Amygdala (tissue), 56 donors: ENCODE data around the gene ANO10.
"Not testable (repeated sequence)": the region's sequence is repeated elsewhere in the genome, so short reads cannot be mapped to it uniquely, and the experiment has no call there.

Source experiments
- DNase-seq, 56 donors: peaks; one replicate each; lab custom pipeline; 2025; lab: John Stamatoyannopoulos, UW

The ANO10 gene

DNA sequence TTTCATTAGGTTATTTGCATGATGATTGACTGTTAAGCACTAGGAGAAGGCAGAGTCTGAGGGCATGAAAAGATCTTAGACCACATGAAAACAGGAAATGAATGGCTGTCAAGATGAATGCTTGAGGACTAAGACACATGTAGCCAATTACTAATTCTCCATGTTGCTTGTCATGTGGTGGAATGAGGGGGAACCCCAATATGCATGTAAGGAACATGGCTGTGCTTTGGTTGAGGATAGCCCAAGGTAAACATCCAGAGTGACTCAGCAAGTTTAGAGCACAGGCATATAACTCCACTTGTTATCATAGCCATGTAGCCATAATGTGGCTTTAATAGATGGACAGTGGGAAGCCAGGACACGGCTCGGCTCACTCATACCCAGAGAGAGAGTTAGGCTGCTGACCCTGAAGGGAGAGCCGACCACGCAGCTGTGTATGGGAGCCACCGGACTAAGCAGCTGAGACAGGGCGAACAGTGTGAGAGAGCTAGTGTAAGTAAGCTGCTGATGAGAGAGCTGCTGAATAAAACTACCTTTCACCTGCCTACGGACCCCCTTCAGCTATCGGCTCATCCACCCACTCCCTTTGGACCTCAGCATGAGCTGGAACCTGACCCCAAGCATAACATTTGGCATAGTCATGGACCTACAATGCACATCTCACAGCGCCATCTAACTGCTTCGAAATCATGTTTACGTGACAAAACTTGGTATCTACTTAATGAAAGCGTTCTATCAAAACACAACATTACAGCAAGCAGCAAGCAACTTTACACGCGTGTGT lies 37.6 kb downstream of the ANO10 start:
- DNase-seq = no peak

- DNase-seq = no peak
Observed at GRCh38 chr3:43583481-43583880, 38.3 kb downstream of the ANO10 start.

- no peak for DNase-seq
Observed at GRCh38 chr3:43582866-43583265, 38.9 kb downstream of the ANO10 start.

DNA sequence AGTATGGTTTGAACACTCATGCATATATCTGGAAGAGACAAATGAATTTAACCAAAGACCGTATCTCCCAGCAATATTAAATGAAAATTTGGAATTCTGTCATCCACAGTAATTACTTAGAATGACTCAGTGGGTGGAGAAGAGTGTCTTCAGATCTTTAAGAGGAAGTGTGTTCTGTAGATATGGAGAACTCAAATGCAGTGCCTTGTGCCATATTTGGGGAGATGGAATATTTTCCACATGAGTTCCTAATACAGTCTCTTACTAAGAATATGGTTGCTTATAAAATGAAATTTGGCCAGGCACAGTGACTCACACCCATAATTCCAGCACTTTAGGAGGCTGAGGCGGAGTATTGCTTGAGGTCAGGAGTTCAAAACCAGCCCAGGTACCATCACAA lies 40.5 kb downstream of the ANO10 start:
- DNase-seq = no peak

GRCh38 chr3:43580181-43580580 lies 41.6 kb downstream of the ANO10 start:
- no peak for DNase-seq

DNA sequence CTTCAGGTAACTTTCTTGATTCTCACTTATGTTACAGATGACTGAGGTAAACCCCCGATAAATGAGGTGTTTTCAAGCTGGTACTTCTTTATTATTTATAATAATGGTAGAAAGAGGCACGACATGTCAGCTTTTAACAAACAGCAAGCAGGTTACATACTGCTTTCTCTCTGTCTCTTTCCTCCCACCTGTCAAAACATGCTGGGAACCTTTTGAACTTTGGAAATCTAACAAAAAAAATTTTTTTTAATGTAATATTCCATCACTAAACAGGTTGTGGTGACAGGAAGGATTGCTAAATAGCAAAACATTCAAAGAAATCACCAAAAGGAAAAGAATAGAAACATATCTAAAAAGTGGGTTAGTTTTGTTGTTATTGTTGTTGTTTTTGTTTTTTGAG lies 48.2 kb downstream of the ANO10 start:
- no peak for DNase-seq

GRCh38 chr3:43565661-43566341 lies 56.0 kb downstream of the ANO10 start:
- not testable (repeated sequence) for DNase-seq

- DNase-seq = no peak
Observed at GRCh38 chr3:43559961-43560360, 61.9 kb downstream of the ANO10 start.

- no peak for DNase-seq
Observed at GRCh38 chr3:43558171-43558570, 63.6 kb downstream of the ANO10 start.

DNA sequence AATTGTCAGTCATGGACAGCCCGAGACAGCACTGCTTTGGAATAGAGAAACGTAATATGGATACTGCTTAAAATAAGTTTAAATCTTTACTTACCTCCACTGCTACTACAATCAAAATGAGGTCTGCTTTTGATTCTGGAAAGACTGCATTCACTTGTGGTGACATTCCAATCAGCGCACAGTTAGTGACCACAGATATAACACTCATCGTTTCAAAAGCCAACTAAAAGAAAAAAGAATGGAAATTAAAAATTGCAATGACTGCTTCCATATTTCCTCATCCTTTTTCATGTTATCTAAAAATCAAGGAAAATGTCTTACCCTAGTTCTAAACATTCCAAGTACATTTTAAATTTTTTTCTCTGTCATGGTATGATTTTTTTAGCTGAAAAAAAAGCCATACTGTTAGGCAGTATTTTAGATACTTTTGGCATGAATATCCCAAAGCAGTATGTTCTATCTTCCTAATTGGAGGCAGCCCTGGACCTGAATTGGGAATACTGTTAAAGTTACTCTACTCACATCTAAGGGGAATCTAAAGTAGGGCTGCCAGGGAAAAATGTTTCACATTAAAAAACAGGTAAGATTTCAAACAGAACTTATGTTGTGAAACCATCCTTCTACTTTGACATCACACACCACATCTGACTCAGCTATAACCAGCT lies 72.1 kb downstream of the ANO10 start:
- DNase-seq = no peak

DNA sequence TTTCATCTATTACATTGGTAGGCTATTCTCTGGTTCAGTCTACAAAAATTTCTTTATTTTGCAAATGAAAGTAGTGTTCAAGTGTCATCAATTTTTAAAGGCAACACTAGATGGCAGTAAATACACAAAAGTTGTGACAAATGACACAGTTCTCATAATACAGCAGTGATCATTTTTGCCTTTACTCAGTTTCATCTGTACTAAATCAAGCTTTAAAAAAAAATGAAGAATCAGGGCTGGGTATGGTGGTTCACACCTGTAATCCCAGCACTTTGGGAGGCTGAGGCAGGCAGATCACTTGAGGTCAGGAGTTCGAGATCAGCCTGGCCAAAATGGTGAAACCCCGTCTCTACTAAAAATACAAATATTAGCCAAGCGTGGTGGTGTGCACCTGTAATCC lies 77.5 kb downstream of the ANO10 start:
- peak in 1 of 56 donors; percentile 65 for DNase-seq

DNA sequence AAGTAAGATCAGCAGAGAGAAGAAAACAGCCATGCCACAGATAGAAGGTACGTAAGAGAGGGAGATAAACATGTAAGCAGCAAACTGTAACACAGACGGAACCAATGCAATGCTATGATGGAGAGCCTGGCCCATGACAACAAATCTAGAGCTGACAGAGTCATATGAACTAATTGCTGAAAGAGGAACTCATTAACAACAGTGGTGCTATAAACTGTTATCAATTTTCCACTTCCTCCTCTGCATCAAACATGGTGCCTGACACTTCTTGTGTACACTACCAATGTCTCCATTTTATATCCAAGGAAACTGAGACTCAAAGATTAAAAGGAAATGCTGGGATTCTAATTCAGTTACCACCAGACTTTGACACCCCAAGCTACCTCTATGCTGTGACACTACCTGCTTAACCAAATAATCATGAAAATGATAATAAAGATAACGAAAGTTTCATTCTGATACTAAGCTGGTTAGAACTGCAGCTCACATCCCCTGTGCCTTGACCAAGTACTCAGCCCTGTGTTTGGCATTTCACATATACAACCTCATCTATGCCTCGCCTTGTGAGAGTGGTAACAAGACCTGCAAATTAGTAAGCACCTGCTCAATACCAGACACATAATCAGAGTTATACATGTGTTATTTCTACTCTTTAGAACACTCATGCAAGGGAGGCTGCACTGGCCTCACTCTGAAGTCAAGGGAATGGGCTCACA lies 79.3 kb downstream of the ANO10 start:
- no peak for DNase-seq

- no peak for DNase-seq
Observed at GRCh38 chr3:43540624-43541023, 81.2 kb downstream of the ANO10 start.

DNA sequence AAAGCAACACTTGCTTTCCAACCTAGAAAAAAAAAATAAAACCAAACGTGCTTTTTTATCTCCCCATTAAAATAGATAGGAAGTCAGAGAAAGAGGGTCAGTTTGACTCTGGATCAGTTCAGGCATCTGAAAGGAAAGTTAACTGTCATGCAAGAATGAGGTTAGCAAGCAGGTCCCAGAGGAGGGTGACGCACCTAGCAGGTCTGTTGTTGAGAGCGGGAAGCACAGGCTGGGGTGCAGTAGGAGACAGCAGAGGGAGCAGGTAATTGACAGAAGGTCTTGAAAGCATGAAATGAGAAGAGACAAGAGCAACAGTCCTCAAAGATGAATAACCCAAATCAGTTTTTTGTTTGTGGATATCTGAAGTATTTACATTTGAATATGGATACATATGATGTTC lies 82.5 kb downstream of the ANO10 start:
- DNase-seq = no peak

DNA sequence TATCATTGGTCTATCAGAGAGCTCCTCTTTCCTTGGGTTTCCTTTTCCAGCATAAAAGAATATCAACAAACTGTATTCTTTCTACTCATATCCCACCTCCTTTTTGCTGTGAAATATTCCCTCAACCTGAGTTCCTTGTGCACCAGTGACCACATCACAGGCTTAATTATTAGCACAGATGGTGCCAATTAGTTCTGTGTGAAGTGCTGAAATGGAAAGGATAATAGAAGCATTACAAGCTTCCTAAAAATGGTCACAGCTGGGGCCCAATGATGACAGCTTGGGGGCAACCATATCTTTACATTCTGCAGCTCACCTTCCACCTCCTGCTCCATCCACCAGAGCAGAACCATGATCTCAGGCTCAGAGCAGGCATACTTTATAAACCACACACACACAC lies 84.6 kb downstream of the ANO10 start:
- no peak for DNase-seq

GRCh38 chr3:43534675-43535074 lies 87.1 kb downstream of the ANO10 start:
- no peak for DNase-seq

- DNase-seq = no peak
Observed at GRCh38 chr3:43533009-43533408, 88.8 kb downstream of the ANO10 start.

GRCh38 chr3:43531835-43532234 lies 90.0 kb downstream of the ANO10 start:
- no peak for DNase-seq

DNA sequence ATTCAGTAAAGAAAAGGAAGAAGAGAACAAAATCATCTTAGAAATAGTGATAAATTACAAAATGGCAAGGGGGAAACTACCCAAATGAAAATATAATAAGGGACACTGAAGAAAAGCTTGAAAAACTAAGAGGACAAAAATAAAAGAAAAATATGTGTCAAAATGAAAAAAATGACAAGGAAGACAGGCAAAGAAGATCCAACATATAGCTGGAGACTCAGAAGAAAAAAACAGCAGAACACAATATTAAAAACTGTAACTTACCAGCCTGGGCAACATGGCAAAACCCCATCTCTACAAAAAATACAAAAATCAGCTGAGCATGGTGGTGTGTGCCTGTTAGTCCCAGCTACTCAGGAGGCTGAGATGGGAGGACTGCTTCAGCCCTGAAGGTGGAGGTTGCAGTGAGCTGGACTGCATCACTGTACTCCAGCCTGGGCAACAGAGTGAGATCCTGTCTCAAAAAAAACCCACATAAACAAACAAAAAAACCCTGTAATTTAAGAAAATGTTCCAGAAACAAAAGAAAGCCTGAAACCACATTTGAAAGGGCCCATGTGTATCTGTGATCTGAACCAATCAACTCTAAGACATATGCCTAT lies 93.2 kb downstream of the ANO10 start:
- no peak for DNase-seq

DNA sequence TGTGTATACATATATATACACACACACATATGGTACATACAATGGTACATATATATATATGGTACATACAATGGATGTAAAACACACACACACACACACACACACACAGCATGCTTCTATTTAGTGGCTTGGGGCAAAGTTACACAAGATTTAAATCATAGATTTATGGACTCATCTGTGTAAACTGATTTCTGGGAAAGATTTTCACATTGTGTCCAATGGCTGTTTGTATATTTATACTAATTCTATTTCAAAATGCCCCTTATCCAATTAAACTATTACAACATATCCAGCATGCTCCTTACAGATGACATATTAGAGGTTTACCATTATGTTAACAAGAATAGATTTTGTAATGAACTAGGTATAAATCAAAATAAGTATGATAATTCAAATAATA lies 94.9 kb downstream of the ANO10 start:
- no peak for DNase-seq
